Activated CD4-positive, alpha-beta T cell treated with anti-CD3 and anti-CD28 coated beads, Interleukin-2, amount 50 U/mL, for 4 hours (primary cell): ENCODE data around the gene CCDC43.
A peak's percentile ranks its signal among the peaks of the same experiment; 100 is the strongest.
"Not testable (repeated sequence)": the region's sequence is repeated elsewhere in the genome, so short reads cannot be mapped to it uniquely, and the experiment has no call there.

Experiments used
- DNase-seq, 2 experiments: peaks; one replicate each; pipeline ENCODE4 v3.0.0-alpha.2; 2020

CCDC43 gene

GRCh38 chr17:44689477-44690217, at the start of gene CCDC43:
Gene CCDC43, minus strand, starts transcription at chr17:44689776. Its CDS starts 23 bp downstream, at chr17:44689753.
- peak; percentile 88 to 89 for DNase-seq

GRCh38 chr17:44738214-44738906, 48.8 kb upstream of the CCDC43 start:
- DNase-seq, result no peak

GRCh38 chr17:44736551-44737240, 47.1 kb upstream of the CCDC43 start:
- no peak for DNase-seq

- no peak for DNase-seq
These were observed 44.7 kb upstream of the CCDC43 start for GRCh38 chr17:44734272-44734671.

- no peak for DNase-seq
These were observed 44.2 kb upstream of the CCDC43 start for GRCh38 chr17:44733753-44734152.

- DNase-seq, result not testable (repeated sequence)
These were observed 36.5 kb upstream of the CCDC43 start for GRCh38 chr17:44726121-44726520.

GRCh38 chr17:44722254-44722653, 32.7 kb upstream of the CCDC43 start:
- DNase-seq, result no peak

- no peak for DNase-seq
These were observed 29.9 kb upstream of the CCDC43 start for GRCh38 chr17:44719444-44719843.

GRCh38 chr17:44708401-44709263, 19.1 kb upstream of the CCDC43 start, which contains the start of gene DBF4B:
Gene DBF4B, plus strand, starts transcription at chr17:44708665. Its CDS starts 156 bp downstream, at chr17:44708821.
- peak; percentile 80 to 81 for DNase-seq

GRCh38 chr17:44707755-44708400, 18.3 kb upstream of the CCDC43 start:
- no peak for DNase-seq

- not testable (repeated sequence) for DNase-seq
These were observed 10.7 kb upstream of the CCDC43 start for GRCh38 chr17:44700288-44700687.

GRCh38 chr17:44693609-44694008, 4.0 kb upstream of the CCDC43 start:
- no peak for DNase-seq

GRCh38 chr17:44690746-44691306, 1.2 kb upstream of the CCDC43 start:
- not testable (repeated sequence) for DNase-seq

- peak in 1 of 2 experiments; percentile 2 for DNase-seq
These were observed 700 bp downstream of the CCDC43 start for GRCh38 chr17:44688675-44689476.

GRCh38 chr17:44688200-44688599, 1.4 kb downstream of the CCDC43 start:
- no peak for DNase-seq

- no peak for DNase-seq
These were observed 1.8 kb downstream of the CCDC43 start for GRCh38 chr17:44687756-44688155.

GRCh38 chr17:44683303-44683702, 6.3 kb downstream of the CCDC43 start:
- DNase-seq, result not testable (repeated sequence)

GRCh38 chr17:44677136-44677535, 12.4 kb downstream of the CCDC43 start:
- no peak for DNase-seq

GRCh38 chr17:44673893-44674292, 15.7 kb downstream of the CCDC43 start:
- no peak for DNase-seq

GRCh38 chr17:44672479-44673093, 17.0 kb downstream of the CCDC43 start:
- DNase-seq, result no peak
